GM19397 (cell line): ENCODE measurements around the gene PPP1R9A.

ENCODE experiments used
- ATAC-seq: cut with Tn5 transposase; IDR thresholded peaks from one replicate; pipeline ENCODE4 v1.9.1; 2021; ENCODE audit warnings: mild to moderate bottlenecking, moderate library complexity; ENCODE audit not compliant: unreplicated experiment

PPP1R9A gene

GRCh38 chr7:95190515-95190914, 283.1 kb downstream of the PPP1R9A start:
- ATAC-seq: no peak

- no peak for ATAC-seq
Measured at GRCh38 chr7:95191795-95192194, 284.4 kb downstream of the PPP1R9A start.

GRCh38 chr7:95198863-95199262, 291.5 kb downstream of the PPP1R9A start:
- no peak for ATAC-seq

- no peak for ATAC-seq
Measured at GRCh38 chr7:95199779-95200558, 292.6 kb downstream of the PPP1R9A start.

- ATAC-seq: no peak
Measured at GRCh38 chr7:95200741-95201140, 293.3 kb downstream of the PPP1R9A start.

- ATAC-seq: no peak
Measured at GRCh38 chr7:95201727-95202126, 294.3 kb downstream of the PPP1R9A start.

GRCh38 chr7:95204618-95205017, 297.2 kb downstream of the PPP1R9A start:
- no peak for ATAC-seq

GRCh38 chr7:95205665-95206225, 298.4 kb downstream of the PPP1R9A start:
- no peak for ATAC-seq

GRCh38 chr7:95209276-95209675, 301.9 kb downstream of the PPP1R9A start:
- no peak for ATAC-seq

GRCh38 chr7:95209788-95210187, 302.4 kb downstream of the PPP1R9A start:
- no peak for ATAC-seq

GRCh38 chr7:95213148-95213547, 305.8 kb downstream of the PPP1R9A start:
- ATAC-seq: no peak

GRCh38 chr7:95213809-95214492, 306.6 kb downstream of the PPP1R9A start:
- no peak for ATAC-seq

- no peak for ATAC-seq
Measured at GRCh38 chr7:95219721-95220120, 312.3 kb downstream of the PPP1R9A start.

GRCh38 chr7:95220328-95220727, 312.9 kb downstream of the PPP1R9A start:
- ATAC-seq: no peak

- no peak for ATAC-seq
Measured at GRCh38 chr7:95225301-95225700, 317.9 kb downstream of the PPP1R9A start.

GRCh38 chr7:95229301-95229700, 321.9 kb downstream of the PPP1R9A start:
- ATAC-seq: no peak

- no peak for ATAC-seq
Measured at GRCh38 chr7:95238252-95238943, 331.0 kb downstream of the PPP1R9A start.

- ATAC-seq: no peak
Measured at GRCh38 chr7:95240921-95241320, 333.5 kb downstream of the PPP1R9A start.

GRCh38 chr7:95242266-95242665, 334.9 kb downstream of the PPP1R9A start:
- ATAC-seq: no peak

- ATAC-seq: no peak
Measured at GRCh38 chr7:95244616-95245015, 337.2 kb downstream of the PPP1R9A start.

GRCh38 chr7:95245828-95246500, 338.6 kb downstream of the PPP1R9A start:
- no peak for ATAC-seq
